Measurements from ENCODE around the gene NFATC2.

GRCh38 chr20:51554538-51555165 is 12.1 kb upstream of the NFATC2 start:
- TF ChIP-seq, protein P1, sequence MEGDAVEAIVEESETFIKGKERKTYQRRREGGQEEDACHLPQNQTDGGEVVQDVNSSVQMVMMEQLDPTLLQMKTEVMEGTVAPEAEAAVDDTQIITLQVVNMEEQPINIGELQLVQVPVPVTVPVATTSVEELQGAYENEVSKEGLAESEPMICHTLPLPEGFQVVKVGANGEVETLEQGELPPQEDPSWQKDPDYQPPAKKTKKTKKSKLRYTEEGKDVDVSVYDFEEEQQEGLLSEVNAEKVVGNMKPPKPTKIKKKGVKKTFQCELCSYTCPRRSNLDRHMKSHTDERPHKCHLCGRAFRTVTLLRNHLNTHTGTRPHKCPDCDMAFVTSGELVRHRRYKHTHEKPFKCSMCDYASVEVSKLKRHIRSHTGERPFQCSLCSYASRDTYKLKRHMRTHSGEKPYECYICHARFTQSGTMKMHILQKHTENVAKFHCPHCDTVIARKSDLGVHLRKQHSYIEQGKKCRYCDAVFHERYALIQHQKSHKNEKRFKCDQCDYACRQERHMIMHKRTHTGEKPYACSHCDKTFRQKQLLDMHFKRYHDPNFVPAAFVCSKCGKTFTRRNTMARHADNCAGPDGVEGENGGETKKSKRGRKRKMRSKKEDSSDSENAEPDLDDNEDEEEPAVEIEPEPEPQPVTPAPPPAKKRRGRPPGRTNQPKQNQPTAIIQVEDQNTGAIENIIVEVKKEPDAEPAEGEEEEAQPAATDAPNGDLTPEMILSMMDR (conservative IDR thresholded peaks at IDR 0.05) = no peak
- no peak for TF ChIP-seq EZH2 (IDR thresholded peaks at IDR 0.05; ENCODE audit: low read depth)

All from PC-9 (cell line).